Measurements from ENCODE around the gene DEUP1. TPM values are rescaled to one million over a fixed set of nuclear protein-coding genes. Genes with fewer than 3 reads are reported as not detected.

The DEUP1 gene
- total and polyA plus RNA-seq, 9 of the 15 experiments (the other 6 are each of a cell fraction or from before 2014, with no cell fraction given) = 1.4 to 10.9 (median 9.3) TPM

GRCh38 chr11:93324500-93324899 is 6.0 kb upstream of the DEUP1 start:
- H3K27me3 ChIP-seq (ENCODE audit: control insufficient read depth in 2 of 2, insufficient read depth in 2 of 2, low read length in 2 of 2) = no peaks in the 10 kb centered on the region
- DNase-seq (ENCODE audit: extremely low read depth in 1 of 4, low spot score in 3 of 4) (no peak), FAIRE-seq (no peak), ATAC-seq (no peak)
- H4K20me1 ChIP-seq (replicated peaks; ENCODE audit: control insufficient read depth, insufficient read depth, low read length) = no peaks in the 10 kb centered on the region
- POLR2A ChIA-PET = interaction anchor here (0.9 to 1.0 kb wide), 3 partner anchors 14 to 218 kb away, joined by 3 to 5 read pairs (median 3); no protein-coding TSS in a partner anchor
- no peaks in the 10 kb centered on the region for H3K9me1 ChIP-seq (ENCODE audit: control insufficient read depth, insufficient read depth, low read length)
- H3K9me3 ChIP-seq (replicated peaks; ENCODE audit: control insufficient read depth, insufficient read depth, low read depth, low read length) = no peaks in the 10 kb centered on the region
- H3K4me3 ChIP-seq = no peak overlapping the region
- CTCF ChIA-PET (ENCODE audit: low intra/inter-chr PET ratio) = no interaction called here
- H3K27ac ChIP-seq (ENCODE audit: extremely low read depth, low read depth, low read length) = no peak overlapping the region
- intact Hi-C loops (cut with micrococcal nuclease) = no loop called here
- H2AFZ ChIP-seq (ENCODE audit: low read depth, low read length) = no peak overlapping the region
- no peaks in the 10 kb centered on the region for H3K79me2 ChIP-seq (ENCODE audit: control insufficient read depth, insufficient read depth, low read length)
- no peaks in the 10 kb centered on the region for H3K36me3 ChIP-seq (ENCODE audit: control insufficient read depth, insufficient read depth, low read length)
- BruUV-seq (replicated peaks) = no TSS peak
- WGBS (ENCODE audit: insufficient coverage, low coverage, missing lambda C conversion rate) = 24% methylated on average over 3 of the region's 3 CpGs
- in situ Hi-C loops (cut with MboI) = no loop called here
- no peak overlapping the region for H3K4me2 ChIP-seq (ENCODE audit: insufficient read depth, low read length)
- H3K4me1 ChIP-seq (replicated peaks in 1 of 2; ENCODE audit: control insufficient read depth in 2 of 2, insufficient read depth in 2 of 2, low read length in 2 of 2) = peaks cover 0 to 3% of the 10 kb centered on the region in 2 experiments; a peak in 1 of 5 replicates
- H3K9ac ChIP-seq (ENCODE audit: insufficient read depth in 1 of 2, low read depth in 2 of 2, low read length in 2 of 2) = no peak overlapping the region
- TF ChIP-seq MTA2 (IDR thresholded peaks at IDR 0.05; ENCODE audit: low read depth) = no peak
- TF ChIP-seq MEIS2 (IDR thresholded peaks at IDR 0.05; ENCODE audit: partially characterized antibody) = peak; percentile 69
- TF ChIP-seq, protein P1, sequence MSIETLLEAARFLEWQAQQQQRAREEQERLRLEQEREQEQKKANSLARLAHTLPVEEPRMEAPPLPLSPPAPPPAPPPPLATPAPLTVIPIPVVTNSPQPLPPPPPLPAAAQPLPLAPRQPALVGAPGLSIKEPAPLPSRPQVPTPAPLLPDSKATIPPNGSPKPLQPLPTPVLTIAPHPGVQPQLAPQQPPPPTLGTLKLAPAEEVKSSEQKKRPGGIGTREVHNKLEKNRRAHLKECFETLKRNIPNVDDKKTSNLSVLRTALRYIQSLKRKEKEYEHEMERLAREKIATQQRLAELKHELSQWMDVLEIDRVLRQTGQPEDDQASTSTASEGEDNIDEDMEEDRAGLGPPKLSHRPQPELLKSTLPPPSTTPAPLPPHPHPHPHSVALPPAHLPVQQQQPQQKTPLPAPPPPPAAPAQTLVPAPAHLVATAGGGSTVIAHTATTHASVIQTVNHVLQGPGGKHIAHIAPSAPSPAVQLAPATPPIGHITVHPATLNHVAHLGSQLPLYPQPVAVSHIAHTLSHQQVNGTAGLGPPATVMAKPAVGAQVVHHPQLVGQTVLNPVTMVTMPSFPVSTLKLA (conservative IDR thresholded peaks at IDR 0.05) = no peak
- TF ChIP-seq DACH1 (IDR thresholded peaks at IDR 0.05; ENCODE audit: partially characterized antibody) = peak; percentile 6
- TF ChIP-seq CBX5 (IDR thresholded peaks at IDR 0.05; ENCODE audit: borderline replicate concordance, low read depth) = no peak
- no peak for TF ChIP-seq PBX2 (CRISPR knock-in tag; IDR thresholded peaks at IDR 0.05; ENCODE audit: low read depth)
- 0 out of 2 replicates have a peak, but pooled peaks have one; percentile 7 for TF ChIP-seq PBX2 (tag; conservative IDR thresholded peaks at IDR 0.05; ENCODE audit: low read depth)
- no peak for TF ChIP-seq ZKSCAN8 (CRISPR knock-in tag; IDR thresholded peaks at IDR 0.05)
- TF ChIP-seq, protein P2, sequence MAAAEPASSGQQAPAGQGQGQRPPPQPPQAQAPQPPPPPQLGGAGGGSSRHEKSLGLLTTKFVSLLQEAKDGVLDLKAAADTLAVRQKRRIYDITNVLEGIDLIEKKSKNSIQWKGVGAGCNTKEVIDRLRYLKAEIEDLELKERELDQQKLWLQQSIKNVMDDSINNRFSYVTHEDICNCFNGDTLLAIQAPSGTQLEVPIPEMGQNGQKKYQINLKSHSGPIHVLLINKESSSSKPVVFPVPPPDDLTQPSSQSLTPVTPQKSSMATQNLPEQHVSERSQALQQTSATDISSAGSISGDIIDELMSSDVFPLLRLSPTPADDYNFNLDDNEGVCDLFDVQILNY (CRISPR knock-in tag; IDR thresholded peaks at IDR 0.05) = no peak
- TF ChIP-seq, protein P3, sequence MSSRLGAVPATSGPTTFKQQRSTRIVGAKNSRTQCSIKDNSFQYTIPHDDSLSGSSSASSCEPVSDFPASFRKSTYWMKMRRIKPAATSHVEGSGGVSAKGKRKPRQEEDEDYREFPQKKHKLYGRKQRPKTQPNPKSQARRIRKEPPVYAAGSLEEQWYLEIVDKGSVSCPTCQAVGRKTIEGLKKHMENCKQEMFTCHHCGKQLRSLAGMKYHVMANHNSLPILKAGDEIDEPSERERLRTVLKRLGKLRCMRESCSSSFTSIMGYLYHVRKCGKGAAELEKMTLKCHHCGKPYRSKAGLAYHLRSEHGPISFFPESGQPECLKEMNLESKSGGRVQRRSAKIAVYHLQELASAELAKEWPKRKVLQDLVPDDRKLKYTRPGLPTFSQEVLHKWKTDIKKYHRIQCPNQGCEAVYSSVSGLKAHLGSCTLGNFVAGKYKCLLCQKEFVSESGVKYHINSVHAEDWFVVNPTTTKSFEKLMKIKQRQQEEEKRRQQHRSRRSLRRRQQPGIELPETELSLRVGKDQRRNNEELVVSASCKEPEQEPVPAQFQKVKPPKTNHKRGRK (tag; IDR thresholded peaks at IDR 0.05) = no peak
- no peak for TF ChIP-seq HMGXB4 (CRISPR knock-in tag; IDR thresholded peaks at IDR 0.05)
- TF ChIP-seq BCOR (IDR thresholded peaks at IDR 0.05) = no peak
- TF ChIP-seq RFX7 (CRISPR knock-in tag; IDR thresholded peaks at IDR 0.05) = no peak
- TF ChIP-seq PKNOX1 (IDR thresholded peaks at IDR 0.05) = 0 out of 2 replicates have a peak, but pooled peaks have one; percentile 27
